Lung (tissue), 16 donors: ENCODE measurements around the gene EEF1AKMT2. TPM values are rescaled to one million over a fixed set of nuclear protein-coding genes. Genes with fewer than 3 reads are reported as not detected.

Source experiments
- ATAC-seq: fragments of 200-7000 bp; cut with Tn5 transposase; one replicate; pipeline ENCODE4 v1.9.1; 2020; ENCODE audit warnings: moderate number of reproducible peaks; ENCODE audit not compliant: insufficient read depth, low FRiP score
- DNase-seq, 3 donors: peaks; one replicate each; pipeline ENCODE4 v3.0.0-alpha.2; 2013 to 2017
- H3K27ac ChIP-seq, 2 donors: one replicate each; pipeline ENCODE4 v1.5.1; 2013; ENCODE audit warnings: mild to moderate bottlenecking in 2 of 2, moderate library complexity in 2 of 2, control low read depth in 1 of 2, inconsistent platforms in 1 of 2, low read depth in 1 of 2, low read length in 1 of 2
- H3K27me3 ChIP-seq, 3 donors: one replicate each; pipeline ENCODE4 v1.5.1; 2013; ENCODE audit warnings: low read length in 2 of 3; ENCODE audit not compliant: control insufficient read depth in 3 of 3, insufficient read depth in 3 of 3
- H3K36me3 ChIP-seq, 4 donors: one replicate each; pipeline ENCODE4 v1.5.1; 2013; ENCODE audit warnings: low read length in 4 of 4, mild to moderate bottlenecking in 1 of 4, moderate library complexity in 1 of 4; ENCODE audit not compliant: control insufficient read depth in 4 of 4, insufficient read depth in 4 of 4
- H3K4me1 ChIP-seq, 5 donors: one replicate each; pipeline ENCODE4 v1.5.1; 2013; ENCODE audit warnings: low read length in 5 of 5, mild to moderate bottlenecking in 2 of 5, moderate library complexity in 1 of 5; ENCODE audit not compliant: control insufficient read depth in 5 of 5, insufficient read depth in 5 of 5
- H3K4me3 ChIP-seq: one replicate; pipeline ENCODE4 v1.5.1; 2013; ENCODE audit warnings: mild to moderate bottlenecking, control low read depth, moderate library complexity
- H3K9ac ChIP-seq, 2 donors: one replicate each; pipeline ENCODE4 v1.5.1; 2013; ENCODE audit warnings: low read length in 2 of 2, control low read depth in 1 of 2; ENCODE audit not compliant: insufficient read depth in 1 of 2
- H3K9me3 ChIP-seq, 4 donors: one replicate each; pipeline ENCODE4 v1.5.1; 2013; ENCODE audit warnings: low read length in 3 of 4, mild to moderate bottlenecking in 1 of 4, moderate library complexity in 1 of 4; ENCODE audit not compliant: control insufficient read depth in 4 of 4, insufficient read depth in 3 of 4
- WGBS, 2 donors: extraction: QIAGEN DNeasy Blood & Tissue Kit; methylation state at CpG; one replicate each; pipeline ENCODE4 v1.1.7; 2013; 5-methylcytosine and 5-hydroxymethylcytosine counted together
- long read RNA-seq, 5 donors: transcript quantifications; one replicate each; lab custom pipeline, GENCODE V29; 2026
- polyA plus RNA-seq, 2 donors: library from polyadenylated mRNA; stranded (reverse); fragments of 200-250 nt; gene quantifications; one replicate each; pipeline ENCODE4 v1.2.1, GENCODE V29; 2013
- total RNA-seq, 2 donors: library from RNA; depleted of rRNA in 1 of 2; stranded (reverse); fragments of >200 nt in 1 of 2; gene quantifications; one replicate each; pipeline ENCODE4 v1.2.1, GENCODE V29; 2014 to 2021
- TF ChIP-seq, protein P1 (sequence below): IDR thresholded peaks from 2 replicates; pipeline ENCODE4 v1.5.1; 2012; ENCODE audit warnings: mild to moderate bottlenecking; ENCODE audit errors: control extremely low read depth, extremely low read depth
- donor health status: control.
- donor health status: control.
- donor health status: Bipolar disorder and iron deficiency.
- donor health status: healthy.
- donor health status: DM: yes; HTN: yes; CAD: no.

Gene EEF1AKMT2
- total RNA-seq (10 to 100 TPM; 15.1 to 37.9 TPM), polyA plus RNA-seq (10 to 100 TPM in 1 of 2 donors, 1 to 10 TPM in 1; 9.0 to 16.8 TPM)
- long read RNA-seq, donor 1, transcript EEF1AKMT2-201 (7 exons, 1,462 nt) = major isoform, 7 of 20 reads
- long read RNA-seq, donor 1, partial matches to known transcripts = 0 of 20 reads
- long read RNA-seq, donor 1, other reads (novel, unspliced or antisense) = 10 of 20 reads
- long read RNA-seq, donor 2, partial matches to known transcripts = 0 of 4 reads
- long read RNA-seq, donor 2, other reads (novel, unspliced or antisense) = 0 of 4 reads
- long read RNA-seq, donor 3, partial matches to known transcripts = 0 of 1 reads
- long read RNA-seq, donor 3, other reads (novel, unspliced or antisense) = 0 of 1 reads
- long read RNA-seq, donor 4, partial matches to known transcripts = 0 of 1 reads
- long read RNA-seq, donor 4, other reads (novel, unspliced or antisense) = 0 of 1 reads
- long read RNA-seq, donor 5, partial matches to known transcripts = 0 of 7 reads
- long read RNA-seq, donor 5, other reads (novel, unspliced or antisense) = 0 of 7 reads

DNA sequence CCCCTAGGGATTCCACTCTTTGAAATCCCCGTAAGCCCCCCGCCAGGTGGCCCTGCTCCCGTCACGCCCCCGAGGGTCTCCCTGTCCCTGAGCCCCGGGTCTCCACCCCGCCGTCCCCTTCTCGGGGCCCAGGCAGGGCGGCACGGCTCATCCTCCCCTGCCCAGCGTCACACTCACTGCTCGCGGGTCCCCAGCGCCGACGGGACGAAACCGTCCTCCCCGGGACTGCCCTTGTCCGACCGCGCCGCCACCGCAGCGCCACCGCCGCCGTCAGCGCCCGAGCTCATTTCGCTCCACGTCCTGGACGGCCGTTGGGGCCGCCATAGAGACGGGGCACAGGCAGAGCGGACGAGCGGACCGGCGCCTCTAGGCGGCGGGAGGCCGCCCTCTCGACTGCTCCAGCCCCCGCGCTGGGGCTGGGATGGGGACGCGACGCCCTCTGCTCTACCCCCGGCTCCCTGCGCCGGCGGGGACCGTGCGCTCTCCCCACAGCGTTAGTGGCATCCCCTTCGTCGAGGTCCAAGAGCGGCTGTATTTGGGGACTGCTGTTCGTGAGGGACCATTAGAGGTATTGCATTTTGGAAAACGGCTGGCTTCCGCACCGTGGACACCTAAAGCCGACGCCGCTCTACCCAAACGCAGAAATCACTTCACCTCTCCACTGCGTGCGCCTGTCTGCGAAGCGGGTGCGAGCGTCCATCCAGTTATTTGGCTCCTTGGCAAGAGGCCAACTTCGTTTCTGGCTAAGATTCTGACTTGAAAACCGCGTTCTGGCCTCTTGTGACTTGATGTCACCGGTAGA, at the start of gene EEF1AKMT2:
Gene EEF1AKMT2 (minus strand): TSS at position 341 of the 802 bp plus-strand sequence. CDS start 54 bp downstream, at position 287.
- peak within 1 kb of the TSS; percentile 85 to 96 for H3K27ac ChIP-seq
- DNase-seq = peak; percentile 90 to 94 (median 91)
- H3K4me3 ChIP-seq = peak within 1 kb of the TSS; percentile 95
- TF ChIP-seq, protein P1, sequence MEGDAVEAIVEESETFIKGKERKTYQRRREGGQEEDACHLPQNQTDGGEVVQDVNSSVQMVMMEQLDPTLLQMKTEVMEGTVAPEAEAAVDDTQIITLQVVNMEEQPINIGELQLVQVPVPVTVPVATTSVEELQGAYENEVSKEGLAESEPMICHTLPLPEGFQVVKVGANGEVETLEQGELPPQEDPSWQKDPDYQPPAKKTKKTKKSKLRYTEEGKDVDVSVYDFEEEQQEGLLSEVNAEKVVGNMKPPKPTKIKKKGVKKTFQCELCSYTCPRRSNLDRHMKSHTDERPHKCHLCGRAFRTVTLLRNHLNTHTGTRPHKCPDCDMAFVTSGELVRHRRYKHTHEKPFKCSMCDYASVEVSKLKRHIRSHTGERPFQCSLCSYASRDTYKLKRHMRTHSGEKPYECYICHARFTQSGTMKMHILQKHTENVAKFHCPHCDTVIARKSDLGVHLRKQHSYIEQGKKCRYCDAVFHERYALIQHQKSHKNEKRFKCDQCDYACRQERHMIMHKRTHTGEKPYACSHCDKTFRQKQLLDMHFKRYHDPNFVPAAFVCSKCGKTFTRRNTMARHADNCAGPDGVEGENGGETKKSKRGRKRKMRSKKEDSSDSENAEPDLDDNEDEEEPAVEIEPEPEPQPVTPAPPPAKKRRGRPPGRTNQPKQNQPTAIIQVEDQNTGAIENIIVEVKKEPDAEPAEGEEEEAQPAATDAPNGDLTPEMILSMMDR = no peak
- no peaks in the 10 kb centered on the region for H3K4me1 ChIP-seq
- 0% methylated on average over 79 of the region's 79 CpGs for WGBS, 2 donors
- H3K9me3 ChIP-seq = no peaks in the 10 kb centered on the region
- H3K27me3 ChIP-seq = no peaks in the 10 kb centered on the region
- H3K9ac ChIP-seq = peak within 1 kb of the TSS; percentile 93 to 98
- peak; percentile 98 for ATAC-seq
- H3K36me3 ChIP-seq = peaks cover 2 to 8% (median 4%) of the 10 kb centered on the region in 4 donors

DNA sequence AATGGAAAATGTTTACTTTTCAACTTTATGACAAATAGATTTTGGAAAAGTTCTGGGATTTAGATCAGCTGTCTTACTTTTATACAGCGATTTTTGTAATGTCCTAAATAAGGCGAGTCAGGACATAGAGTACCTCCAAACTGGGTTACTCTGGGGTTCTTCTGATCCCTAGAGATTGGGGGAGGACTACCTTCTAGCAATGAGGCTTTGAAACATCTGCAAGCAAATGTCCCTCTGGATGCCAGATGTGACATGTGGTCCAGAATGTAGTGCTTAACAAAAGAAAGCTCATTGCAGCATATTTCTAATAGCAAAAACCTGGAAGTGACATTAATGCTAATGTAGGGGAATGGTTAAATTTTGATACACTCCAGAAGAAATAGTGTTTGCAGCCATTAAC, 46.0 kb upstream of the EEF1AKMT2 start:
- no peaks in the 10 kb centered on the region for H3K4me1 ChIP-seq
- peaks cover 9 to 20% (median 13%) of the 10 kb centered on the region in 4 donors for H3K36me3 ChIP-seq
- 91 to 95% methylated on average over 2 of the region's 2 CpGs for WGBS, 2 donors
- H3K9ac ChIP-seq = no peak overlapping the region
- H3K4me3 ChIP-seq = no peak overlapping the region
- H3K27ac ChIP-seq = no peak overlapping the region
- no peaks in the 10 kb centered on the region for H3K9me3 ChIP-seq
- ATAC-seq = no peak
- H3K27me3 ChIP-seq = no peaks in the 10 kb centered on the region
- no peak for DNase-seq
- TF ChIP-seq, protein P1 = no peak

DNA sequence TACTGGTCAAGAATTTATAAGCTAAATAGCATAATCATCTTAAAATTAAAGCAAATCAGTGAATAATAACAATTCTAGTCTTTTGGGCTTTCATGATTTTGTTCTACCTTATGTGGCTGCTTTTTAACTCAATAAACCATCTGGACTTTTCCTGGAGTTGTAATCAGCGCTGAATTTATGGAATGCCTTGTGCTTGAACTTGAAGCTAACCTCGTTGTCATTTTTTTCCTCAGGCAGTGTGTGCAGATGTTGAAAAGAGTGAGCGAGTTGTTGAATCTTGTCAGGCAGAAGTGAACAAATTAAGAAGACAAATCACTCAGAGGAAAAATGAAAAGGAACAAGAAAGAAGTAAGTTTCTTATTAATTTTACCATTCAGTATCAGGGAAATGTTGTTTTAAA, 39.4 kb upstream of the EEF1AKMT2 start:
- Histone ChIP-seq H3K4me3 (no peak overlapping the region), H3K9me3 (no peaks in the 10 kb centered on the region), H3K27ac (no peak overlapping the region), H3K9ac (no peak overlapping the region), H3K36me3 (peaks cover 21 to 48% (median 36%) of the 10 kb centered on the region in 4 donors), H3K27me3 (no peaks in the 10 kb centered on the region), H3K4me1 (no peaks in the 10 kb centered on the region)
- TF ChIP-seq, protein P1 = no peak
- 86 to 88% methylated on average over 3 of the region's 3 CpGs for WGBS, 2 donors
- no peak for ATAC-seq
- DNase-seq = no peak
